ENCODE measurements around the gene USP33. TPM values are rescaled to one million over a fixed set of nuclear protein-coding genes. Genes with fewer than 3 reads are reported as not detected.
A peak's percentile ranks its signal among the peaks of the same experiment; 100 is the strongest.

USP33 gene
- total and polyA plus RNA-seq, 9 of the 15 experiments (the other 6 are each of a cell fraction or from before 2014, with no cell fraction given): 22.4 to 83.5 (median 44.7) TPM

- TF ChIP-seq TOE1 (IDR thresholded peaks at IDR 0.05; ENCODE audit: borderline replicate concordance) (peak; percentile 80; the same call in 1 of the 2 replicates), TOE1 (CRISPR knock-in tag; IDR thresholded peaks at IDR 0.05; ENCODE audit: borderline replicate concordance, low read depth) (no peak), ZFP36 (IDR thresholded peaks at IDR 0.05; ENCODE audit: low read depth, low read length, partially characterized antibody) (no peak), YBX1 (IDR thresholded peaks at IDR 0.05) (no peak), POU5F1 (IDR thresholded peaks at IDR 0.05; ENCODE audit: borderline replicate concordance, low read depth, low read length, partially characterized antibody) (peak; percentile 31), ZNF239 (CRISPR knock-in tag; IDR thresholded peaks at IDR 0.05) (no peak), PHF8 (IDR thresholded peaks at IDR 0.05; ENCODE audit: borderline replicate concordance, low read length) (peak; percentile 50), RERE (CRISPR knock-in tag; IDR thresholded peaks at IDR 0.05; ENCODE audit: borderline replicate concordance) (no peak), ATF3 (IDR thresholded peaks at IDR 0.05) (no peak), ATF3 (CRISPR knock-in tag; conservative IDR thresholded peaks at IDR 0.05) (no peak), ZBED1 (IDR thresholded peaks at IDR 0.05) (peak; percentile 54; the same call in 1 of the 2 replicates), ZNF766 (CRISPR knock-in tag; conservative IDR thresholded peaks at IDR 0.05) (peak; percentile 80; the same call in 1 of the 2 replicates), POLR2H (tag; IDR thresholded peaks at IDR 0.05; ENCODE audit: low read depth) (peak; percentile 82), SP1 (CRISPR knock-in tag; IDR thresholded peaks at IDR 0.05) (peak; percentile 58; the same call in 1 of the 2 replicates)
These were observed 77.0 kb downstream of the USP33 start, which contains the start of gene ZZZ3 (continued) for GRCh38 chr1:77682460-77683159.
